DMS114 treated with DMSO at 0.1 percent for 48 hours (cell line): ENCODE measurements around the gene CFAP69.
"Not testable (repeated sequence)": the region's sequence is repeated elsewhere in the genome, so short reads cannot be mapped to it uniquely, and the experiment has no call there.

Experiments used
- DNase-seq: peaks from one replicate; lab custom pipeline; 2025; ENCODE audit not compliant: unreplicated experiment; lab: John Stamatoyannopoulos, UW

Gene CFAP69

DNA sequence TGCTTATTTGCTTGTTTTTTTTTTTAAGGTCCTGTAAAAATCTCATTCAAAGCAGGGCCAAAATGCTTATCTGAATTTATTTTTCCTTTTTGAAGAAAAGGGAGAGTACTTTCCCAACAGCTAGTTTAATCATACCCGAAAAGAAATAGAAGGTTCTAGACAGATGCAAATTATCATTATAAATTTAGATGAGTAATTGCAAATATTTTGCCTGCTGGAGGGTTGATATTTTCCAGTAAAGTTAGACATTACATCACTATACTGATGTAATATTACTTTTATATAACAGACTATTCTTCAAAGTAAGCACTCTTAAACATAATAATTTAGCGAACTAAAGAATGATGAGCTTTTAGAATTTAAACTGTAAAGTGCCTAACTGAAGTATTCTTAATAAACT is 14.1 kb upstream of the CFAP69 start:
- DNase-seq = no peak

DNA sequence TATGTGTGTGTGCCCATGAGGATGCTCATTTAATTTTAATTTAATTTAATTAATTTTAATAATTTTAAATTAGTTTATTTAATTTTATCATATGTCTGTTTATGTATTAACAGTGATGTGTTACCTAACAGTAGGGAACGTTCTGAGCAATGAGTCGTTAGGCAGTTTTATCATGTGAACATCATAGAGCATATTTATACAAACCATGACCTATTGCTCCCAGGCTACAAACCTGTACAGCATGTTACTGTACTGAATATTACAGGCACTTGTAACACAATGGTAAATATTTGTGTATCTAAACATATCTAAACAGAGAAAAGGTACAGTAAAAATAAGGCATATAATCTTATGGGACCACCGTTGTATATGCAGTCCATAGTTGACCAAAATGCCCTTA is 13.7 kb upstream of the CFAP69 start:
- no peak for DNase-seq

DNA sequence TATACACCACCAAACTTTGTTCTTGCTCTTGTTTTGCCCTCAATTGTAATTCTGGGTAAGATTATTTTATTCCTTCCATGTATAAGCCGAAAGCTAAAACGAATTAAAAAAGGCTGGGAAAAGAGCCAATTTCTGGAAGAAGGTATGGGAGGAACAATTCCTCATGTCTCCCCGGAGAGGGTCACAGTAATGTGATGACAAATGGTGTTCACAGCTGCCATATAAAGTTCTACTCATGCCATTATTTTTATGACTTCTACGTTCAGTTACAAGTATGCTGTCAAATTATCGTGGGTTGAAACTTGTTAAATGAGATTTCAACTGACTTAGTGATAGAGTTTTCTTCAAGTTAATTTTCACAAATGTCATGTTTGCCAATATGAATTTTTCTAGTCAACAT is 12.5 kb upstream of the CFAP69 start:
- no peak for DNase-seq

DNA sequence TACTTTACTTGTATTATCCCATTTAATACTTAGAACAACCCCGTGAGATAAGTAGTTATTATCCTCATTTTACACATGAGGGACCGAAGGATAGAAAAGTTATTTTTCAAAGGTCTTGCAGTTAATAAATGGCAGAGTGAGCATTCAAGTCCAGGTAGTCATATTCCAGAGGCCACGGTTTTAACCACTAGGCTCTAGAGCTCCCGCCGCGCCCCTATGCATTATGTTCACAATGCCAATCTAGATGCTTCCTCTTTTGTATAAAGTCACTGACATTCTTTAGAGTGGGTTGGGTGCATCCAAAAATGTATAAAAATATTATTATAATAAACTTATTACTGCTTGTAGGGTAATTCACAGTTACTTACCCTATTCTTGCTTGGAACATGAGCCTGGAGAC is 11.4 kb upstream of the CFAP69 start:
- DNase-seq = no peak

DNA sequence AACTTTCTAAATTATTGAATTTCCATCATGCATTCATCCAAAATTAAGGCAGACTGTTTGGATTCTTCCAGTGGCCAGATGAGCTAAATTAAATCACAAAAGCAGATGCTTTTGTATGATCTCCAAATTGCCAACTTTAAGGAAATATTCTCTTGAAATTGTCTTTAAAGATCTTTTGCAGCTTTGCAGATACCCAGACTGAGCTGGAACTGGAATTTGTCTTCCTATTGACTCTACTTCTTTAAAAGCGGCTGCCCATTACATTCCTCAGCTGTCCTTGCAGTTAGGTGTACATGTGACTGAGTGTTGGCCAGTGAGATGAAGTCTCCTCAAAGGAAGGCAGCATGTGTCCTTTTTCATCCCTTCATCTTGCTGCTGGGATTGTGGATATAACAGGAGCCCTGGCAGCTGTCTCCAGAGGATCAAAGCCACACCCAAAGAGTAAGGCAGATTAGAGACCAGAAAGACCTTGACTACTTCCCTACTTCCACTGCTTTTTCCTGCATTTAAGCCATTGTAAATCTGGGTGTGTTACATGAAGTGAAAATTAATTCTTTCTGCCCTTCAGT is 8.2 kb upstream of the CFAP69 start:
- DNase-seq = no peak

DNA sequence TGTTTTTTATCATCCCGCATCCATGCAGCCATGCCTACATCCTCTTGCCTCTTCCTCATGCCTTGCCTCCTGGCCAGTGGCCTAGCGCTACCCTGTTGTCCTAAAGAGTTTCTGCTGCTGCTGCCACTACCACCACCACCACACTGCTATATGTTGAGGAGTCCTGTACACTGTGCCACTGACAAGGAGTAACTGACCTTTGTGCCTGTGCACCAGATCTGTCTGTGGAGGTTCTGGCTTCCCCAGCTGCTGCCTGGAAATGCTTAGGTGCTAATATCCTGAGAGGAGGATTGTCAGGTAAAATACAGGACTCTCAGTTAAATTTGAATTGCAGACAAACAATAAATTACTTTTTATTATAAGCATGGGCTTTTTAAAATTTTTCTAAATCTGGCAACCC is 7.0 kb upstream of the CFAP69 start:
- no peak for DNase-seq

DNA sequence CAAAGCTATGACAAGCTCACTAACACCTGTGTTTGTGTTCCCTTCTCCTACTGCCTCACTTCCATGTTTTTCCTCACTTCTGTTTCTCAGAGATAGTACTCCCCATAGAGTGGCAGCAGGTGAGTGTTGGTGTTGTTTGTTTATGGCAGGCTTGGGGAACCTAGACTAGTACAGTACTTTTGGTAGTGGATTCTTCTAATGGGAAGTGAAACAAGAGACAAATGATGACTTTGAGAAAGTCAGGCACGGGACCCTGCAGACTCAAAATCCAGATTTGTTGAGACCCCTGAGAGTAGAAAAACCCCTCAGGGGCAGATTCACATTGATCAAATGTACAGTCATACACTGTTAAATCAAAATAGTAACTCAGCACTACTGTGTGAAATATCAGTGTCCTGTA is 6.4 kb upstream of the CFAP69 start:
- no peak for DNase-seq

DNA sequence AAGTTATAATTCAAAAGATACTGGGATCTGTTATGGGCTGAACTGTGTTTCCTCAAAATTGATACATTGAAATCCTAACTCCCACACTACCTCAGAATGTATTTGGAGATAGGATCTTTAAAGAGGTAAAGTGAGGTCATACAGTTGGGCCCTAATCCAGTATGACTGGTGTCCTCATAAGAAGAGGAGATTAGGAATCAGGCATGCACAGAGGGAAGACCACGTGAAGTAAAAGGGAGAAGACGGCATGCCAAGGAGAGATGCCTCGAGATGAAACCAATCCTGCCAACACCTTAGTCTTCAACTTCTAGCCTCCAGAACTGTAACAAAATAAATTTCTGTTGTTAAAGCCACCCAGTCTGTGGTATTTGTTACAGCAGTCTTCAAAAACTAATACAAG is 5.9 kb upstream of the CFAP69 start:
- no peak for DNase-seq

DNA sequence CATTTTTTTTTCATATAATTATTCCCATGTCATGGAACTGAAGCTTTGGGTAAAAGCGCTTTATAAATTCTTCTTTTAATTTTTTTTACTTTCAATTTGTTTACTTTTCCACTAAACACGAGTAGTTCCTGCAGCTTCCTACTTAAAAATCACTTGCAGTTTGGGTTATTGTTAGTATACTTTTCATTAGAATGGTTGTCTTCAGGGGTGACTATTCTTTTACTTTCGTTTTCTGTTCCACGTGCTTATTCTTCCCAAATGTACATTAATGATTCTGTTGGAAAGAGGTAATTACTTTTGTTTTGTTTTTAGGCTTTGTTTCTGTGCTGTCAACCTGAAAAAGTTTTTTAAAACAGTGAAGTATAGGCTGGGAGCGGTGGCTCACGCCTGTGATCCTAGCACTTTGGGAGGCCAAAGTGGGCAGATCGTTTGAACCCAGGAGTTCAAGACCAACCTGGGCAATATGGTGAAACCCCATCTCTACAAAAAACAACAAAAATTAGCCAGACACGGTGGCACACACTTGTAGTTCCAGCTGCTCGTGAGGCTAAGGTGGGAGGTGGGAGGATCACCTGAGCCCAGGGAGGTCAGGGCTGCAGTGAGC is 5.2 kb upstream of the CFAP69 start:
- DNase-seq = no peak

DNA sequence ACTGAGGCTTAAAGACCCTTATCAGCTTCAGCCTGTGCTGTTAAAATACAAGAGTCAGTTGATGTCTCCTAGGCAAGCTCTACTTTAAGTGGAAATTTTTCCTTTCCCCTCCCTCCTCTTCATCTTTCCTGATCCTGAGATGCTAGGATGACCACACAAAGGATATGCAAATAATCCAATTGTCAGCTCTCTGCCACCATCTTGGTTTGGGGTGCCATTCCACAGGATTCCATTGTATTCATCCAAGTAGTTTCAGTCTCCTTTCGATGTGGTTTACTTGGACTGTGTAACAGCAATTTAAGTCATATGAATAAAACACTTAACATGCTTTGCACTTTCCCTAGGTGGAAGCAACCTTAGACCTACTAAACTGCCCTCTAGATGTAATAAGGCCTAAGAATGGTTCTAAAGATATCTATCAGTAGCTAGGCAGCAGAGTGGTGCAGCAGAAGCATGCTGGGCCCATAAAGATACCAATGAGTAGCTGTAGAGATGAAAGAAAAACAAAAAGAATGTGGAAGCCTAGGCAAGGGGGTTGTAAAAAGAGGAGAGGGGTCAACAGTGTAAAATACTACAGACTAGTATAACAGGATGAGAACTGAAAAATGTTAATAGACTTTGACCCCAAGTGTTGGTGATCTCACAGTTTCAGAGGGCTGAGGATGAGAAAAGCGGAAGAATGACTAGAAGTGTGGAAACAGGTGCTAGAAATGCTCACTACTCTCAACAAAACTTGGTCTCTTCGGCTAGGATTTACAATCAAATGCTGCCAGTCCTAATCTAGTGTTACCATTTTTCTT is 2.4 kb upstream of the CFAP69 start:
- DNase-seq = no peak

DNA sequence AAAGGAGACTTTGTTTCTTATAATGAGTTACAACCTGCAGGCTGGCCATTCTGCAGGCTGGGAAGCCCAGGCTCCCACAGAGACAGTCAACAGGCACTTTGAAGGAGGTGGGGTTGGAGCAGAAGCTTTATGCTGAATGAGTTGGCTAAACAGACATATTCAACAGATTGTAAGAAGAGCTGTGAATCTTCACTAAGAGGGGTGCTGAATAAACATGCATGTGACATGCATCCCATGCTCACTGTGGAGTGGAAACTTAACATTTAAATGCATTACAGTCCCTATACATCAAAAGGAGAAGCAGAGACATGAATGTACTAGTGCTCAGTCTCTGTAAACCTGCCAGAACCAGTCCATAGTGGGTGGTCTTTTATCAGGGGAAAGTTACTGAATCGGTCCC is 1.4 kb upstream of the CFAP69 start:
- no peak for DNase-seq

DNA sequence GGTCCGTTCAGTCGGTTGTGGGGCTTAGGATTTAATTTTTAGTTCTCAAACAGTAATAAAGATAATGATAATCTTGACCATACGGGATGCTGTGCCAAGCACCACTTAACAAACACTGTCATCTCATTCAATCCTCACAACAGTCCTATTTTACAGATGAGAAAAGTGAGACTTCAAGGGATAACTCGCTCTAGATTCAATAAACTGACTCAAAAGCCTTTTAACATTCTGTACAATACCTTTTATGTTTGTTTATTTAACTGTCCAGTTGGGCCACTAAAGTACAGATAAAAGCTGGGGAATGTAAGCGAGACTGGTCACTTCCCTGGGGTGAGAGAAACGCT is 437 bp upstream of the CFAP69 start:
- DNase-seq = no peak

DNA sequence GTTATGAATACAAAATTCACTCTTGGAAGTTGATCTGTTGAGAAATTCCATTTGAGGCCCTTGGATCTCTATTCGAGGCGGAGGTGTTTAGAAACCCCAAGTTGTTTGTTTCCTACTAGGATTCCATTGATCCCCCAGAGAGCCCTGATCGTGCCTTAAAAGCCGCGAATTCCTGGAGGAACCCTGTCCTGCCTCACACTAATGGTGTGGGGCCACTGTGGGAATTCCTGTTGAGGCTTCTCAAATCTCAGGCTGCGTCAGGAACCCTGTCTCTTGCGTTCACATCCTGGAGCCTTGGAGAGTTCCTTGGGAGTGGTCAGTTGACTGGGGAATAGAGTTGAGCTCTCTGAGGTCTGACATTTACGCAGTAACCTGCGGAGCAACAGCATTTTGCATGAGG is 1.2 kb downstream of the CFAP69 start:
- DNase-seq = no peak

DNA sequence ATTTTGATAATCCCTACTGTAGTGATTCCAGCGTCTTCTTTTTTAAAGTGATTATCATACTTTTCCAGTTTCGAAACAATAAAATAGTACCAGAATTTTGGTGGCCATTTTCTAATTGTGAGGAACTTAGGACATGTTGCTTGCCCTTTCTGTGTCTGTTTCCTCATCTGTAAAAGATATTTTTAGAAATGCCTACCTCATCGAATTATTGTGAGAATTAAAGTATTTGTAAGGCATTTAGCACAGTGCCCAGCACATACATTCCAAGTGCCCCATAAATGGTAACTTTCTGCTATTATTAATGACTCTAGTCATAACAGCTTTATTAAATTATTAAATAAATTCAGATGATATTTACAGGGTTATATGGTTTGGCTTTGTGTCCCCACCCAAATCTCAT is 3.7 kb downstream of the CFAP69 start:
- no peak for DNase-seq

DNA sequence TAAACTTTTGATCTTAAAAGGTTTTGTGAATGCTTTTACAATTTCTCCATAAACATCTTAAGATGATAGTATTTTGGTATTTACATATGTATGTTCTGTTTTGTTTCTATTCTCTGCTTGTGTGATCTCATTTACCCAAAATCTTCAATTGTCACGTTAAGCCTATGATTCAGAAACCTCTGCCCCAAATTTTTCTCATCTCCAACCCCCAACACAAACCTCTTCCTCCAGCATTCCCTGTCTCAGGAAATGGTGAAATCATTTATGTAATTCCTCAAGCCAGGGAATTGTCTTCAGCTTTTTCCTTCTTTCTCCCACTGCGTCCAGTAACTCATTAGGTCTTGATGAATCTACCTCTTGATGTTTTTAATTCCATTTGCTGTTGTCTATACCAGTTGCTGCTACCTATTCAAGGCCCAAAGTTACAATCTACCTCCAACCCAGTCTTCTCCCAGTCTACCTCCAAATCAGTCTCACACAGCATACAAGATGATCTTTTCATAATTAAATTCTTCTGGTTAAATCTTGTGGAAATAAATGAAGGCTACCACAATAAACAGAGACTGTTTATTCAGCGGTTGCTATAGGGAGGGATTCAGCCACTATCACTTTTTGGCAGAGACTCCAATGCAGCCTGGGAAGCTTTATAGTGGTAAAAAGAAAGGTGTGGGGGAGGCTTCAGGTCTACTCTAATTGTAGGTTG is 5.8 kb downstream of the CFAP69 start:
- no peak for DNase-seq

DNA sequence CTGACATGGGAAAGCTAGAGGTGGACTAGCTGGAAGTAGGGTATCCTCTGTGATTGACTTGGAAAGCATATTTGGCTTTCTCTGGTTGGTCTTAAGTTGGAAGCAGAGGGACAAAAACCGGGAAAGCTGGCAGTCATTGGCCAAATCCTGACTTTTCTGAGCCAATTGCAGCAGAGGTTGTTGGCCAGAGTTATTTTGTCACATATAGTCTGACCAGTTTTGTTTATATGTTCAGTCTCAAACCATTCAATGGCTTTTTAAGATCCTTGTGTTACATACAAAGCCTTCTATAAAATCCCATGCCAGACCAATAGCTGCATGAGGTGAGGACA is 6.3 kb downstream of the CFAP69 start:
- DNase-seq = no peak

DNA sequence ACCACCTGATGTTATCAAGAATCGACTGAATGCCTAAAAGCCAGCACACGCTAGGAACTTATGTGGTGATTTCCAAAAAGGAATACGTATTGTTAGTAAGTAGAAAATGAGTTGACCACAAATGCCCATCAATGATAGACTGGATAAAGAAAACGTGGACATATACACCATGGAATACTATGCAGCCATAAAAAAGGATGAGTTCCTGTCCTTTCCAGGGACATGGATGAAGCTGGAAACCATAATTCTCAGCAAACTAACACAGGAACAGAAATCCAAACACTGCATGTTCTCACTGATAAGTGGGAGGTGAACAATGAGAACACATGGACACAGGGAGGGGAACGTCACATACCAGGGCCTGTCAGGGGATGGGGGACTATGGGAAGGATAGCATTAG is 11.0 kb downstream of the CFAP69 start:
- DNase-seq = not testable (repeated sequence)

DNA sequence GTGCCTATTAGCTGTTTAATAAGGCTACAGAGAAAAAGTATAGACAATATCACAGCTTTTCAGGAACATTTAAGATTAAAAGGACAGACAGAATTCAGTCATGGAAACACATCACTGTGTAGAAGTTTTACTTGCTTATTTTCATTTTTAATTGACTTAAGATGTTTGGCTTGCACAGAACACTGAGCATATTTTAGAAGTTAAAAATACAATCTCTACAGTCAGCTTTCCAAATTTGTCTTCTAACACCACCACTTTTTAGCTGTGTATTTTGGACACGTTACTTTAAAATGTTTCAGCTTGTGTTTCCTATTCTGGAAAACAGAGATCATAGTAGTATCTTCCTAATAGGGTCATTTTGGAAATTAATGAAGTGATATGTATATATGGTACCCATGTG is 11.8 kb downstream of the CFAP69 start:
- no peak for DNase-seq

DNA sequence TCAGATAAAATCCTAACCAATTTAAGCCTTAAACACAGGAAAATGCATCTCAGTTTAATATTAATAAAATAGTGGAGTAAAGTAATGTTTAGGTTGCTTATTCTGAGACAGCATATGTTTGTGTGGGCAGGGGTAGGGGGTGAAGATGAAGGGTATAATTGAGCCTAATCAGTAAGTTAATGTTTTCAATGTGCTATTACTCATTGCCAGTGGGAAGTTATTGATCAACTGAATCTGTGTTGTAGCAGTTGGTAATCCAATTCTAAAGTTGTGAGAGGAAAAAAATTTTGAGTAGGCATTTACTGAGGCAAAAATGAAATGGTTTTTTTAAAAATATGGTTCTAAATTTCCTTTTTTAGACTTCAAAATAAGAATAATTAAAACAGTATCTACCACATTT is 16.5 kb downstream of the CFAP69 start:
- DNase-seq = no peak

DNA sequence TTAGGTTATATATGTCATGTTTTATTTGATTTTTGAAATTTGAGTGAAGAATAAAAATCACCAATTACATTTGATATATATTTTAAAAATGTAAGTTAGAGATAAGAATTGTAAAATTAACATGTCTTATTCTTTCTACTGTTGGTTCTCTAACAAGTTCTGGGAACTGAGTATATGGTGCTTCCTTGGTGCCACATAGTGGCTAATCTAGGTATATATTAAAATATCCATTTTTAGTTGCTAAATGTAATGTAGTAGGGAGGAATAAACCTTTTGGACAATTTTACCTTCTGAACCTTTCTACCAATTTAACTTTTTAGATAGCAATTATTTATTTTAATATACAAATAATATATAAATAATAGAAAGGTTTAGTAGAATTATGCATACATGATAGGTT is 17.5 kb downstream of the CFAP69 start:
- DNase-seq = peak; percentile 38

DNA sequence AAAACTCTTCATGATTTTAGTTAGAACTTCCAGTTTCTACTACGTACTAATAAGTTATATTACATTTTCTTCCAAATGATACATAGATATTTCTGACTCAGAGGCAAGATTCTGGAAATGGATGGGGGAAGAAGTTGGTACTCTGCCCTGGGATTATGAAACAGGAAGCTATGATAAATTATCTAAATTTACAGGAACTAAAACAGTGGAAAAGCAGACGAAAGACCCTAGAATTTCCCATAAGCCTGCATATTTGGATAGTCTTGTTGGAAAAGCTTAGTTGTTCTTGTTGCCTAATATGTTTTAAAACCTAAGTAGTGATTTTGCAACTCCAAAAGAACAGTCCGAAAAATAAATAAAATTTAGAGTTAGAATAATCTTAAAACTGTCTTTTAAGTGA is 21.8 kb downstream of the CFAP69 start:
- DNase-seq = no peak

DNA sequence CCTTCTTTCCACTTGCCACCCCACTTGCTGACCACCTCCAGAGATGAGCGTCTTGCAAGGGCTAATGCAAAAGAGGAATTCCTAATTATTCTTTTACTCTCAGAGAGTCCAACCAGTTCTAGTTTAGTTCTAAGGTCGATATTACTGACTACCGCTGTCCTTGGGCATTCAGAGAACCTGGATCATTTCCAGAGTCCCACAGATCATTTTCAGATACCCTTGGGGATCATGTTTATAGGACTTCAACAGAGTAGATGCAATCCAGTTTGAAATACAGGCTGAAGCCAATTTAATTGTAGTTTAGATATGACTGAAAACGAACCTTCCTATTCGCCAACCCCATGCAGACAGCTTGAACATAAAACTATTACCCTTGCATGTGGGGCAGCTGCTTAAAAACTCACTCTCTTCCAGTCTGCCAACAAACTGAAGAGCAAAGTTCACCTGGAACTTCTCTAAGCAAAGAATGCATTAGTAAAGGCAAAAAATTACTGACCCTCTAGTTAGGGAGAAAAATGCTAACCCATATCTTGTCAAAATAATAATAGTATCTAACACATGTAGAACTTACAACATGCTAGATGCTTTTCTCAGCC is 22.4 kb downstream of the CFAP69 start:
- no peak for DNase-seq
